Stomach (tissue), 9 donors: ENCODE results near the gene CELA3A. TPM values are rescaled to one million over a fixed set of nuclear protein-coding genes. Genes with fewer than 3 reads are reported as not detected.
A peak's percentile ranks its signal among the peaks of the same experiment; 100 is the strongest.
"Not testable (repeated sequence)": the region's sequence is repeated elsewhere in the genome, so short reads cannot be mapped to it uniquely, and the experiment has no call there.

Experiments used
- DNase-seq, 2 donors: peaks; one replicate each; pipeline versions ENCODE4 v3.0.0 to v3.0.0-alpha.2; 2013 to 2019
- H3K27ac ChIP-seq, 5 donors: fragments of 200-600 bp in 4 of 5; sonication (generic) in 4 of 5; one replicate each; pipeline ENCODE4 v1.5.1; 2013 to 2019; ENCODE audit warnings: mild to moderate bottlenecking in 1 of 5, moderate library complexity in 1 of 5
- H3K27me3 ChIP-seq, 3 donors: fragments of 200-600 bp; sonication (generic); one replicate each; pipeline ENCODE4 v1.5.1; 2017 to 2019; ENCODE audit warnings: mixed run types in 1 of 3
- H3K36me3 ChIP-seq, 4 donors: fragments of 200-600 bp; sonication (generic); 1 replicate in 3 of 4; 2 replicates in 1 of 4; pipeline ENCODE4 v1.5.1; 2016 to 2019
- H3K4me1 ChIP-seq, 4 donors: fragments of 200-600 bp; sonication (generic); one replicate each; pipeline ENCODE4 v1.5.1; 2016 to 2019
- H3K4me3 ChIP-seq, 4 donors: fragments of 200-600 bp; sonication (generic) in 3 of 4; one replicate each; pipeline ENCODE4 v1.5.1; 2016 to 2019; ENCODE audit warnings: mild to moderate bottlenecking in 1 of 4
- H3K9me3 ChIP-seq, 4 donors: fragments of 200-600 bp; sonication (generic); one replicate each; pipeline ENCODE4 v1.5.1; 2016 to 2019
- CTCF ChIP-seq, 7 experiments: fragments of 450-650 bp in 4 of 7; fragments of 200-600 bp in 3 of 7; sonication (generic) in 3 of 7; IDR thresholded peaks; one replicate each; pipeline ENCODE4 v1.5.1; 2016 to 2019; ENCODE audit warnings: antibody characterized with exemption in 7 of 7, control low read depth in 2 of 7, mild to moderate bottlenecking in 1 of 7
- EP300 ChIP-seq: sonication (generic); formaldehyde crosslinking; IDR thresholded peaks from one replicate; pipeline ENCODE4 v1.6.1; 2017; ENCODE audit warnings: antibody characterized with exemption
- POLR2A ChIP-seq, 4 donors: fragments of 450-650 bp; IDR thresholded peaks; one replicate each; pipeline ENCODE4 v1.6.1; 2016; ENCODE audit warnings: antibody characterized with exemption in 4 of 4, control low read depth in 2 of 4, mild to moderate bottlenecking in 1 of 4, moderate library complexity in 1 of 4
- POLR2AphosphoS5 ChIP-seq, 3 donors: sonication (generic); formaldehyde crosslinking; IDR thresholded peaks; one replicate each; pipeline ENCODE4 v1.6.1; 2016; ENCODE audit warnings: antibody characterized with exemption in 3 of 3
- WGBS, 5 donors: extraction: QIAGEN DNeasy Blood & Tissue Kit in 3 of 5; methylation state at CpG; one replicate each; pipeline versions ENCODE4 v1.1.5 to v1.1.7; 2013 to 2018; 5-methylcytosine and 5-hydroxymethylcytosine counted together
- intact Hi-C: fragments of 100-400 bp; cut with DNase I; formaldehyde crosslinking; loops from one replicate; pipeline ENCODE4 v1.15.1; 2023; ENCODE audit warnings: low total_unique reads
- polyA plus RNA-seq, 3 donors: library from polyadenylated mRNA; stranded (reverse); fragments of 200-250 nt; gene quantifications; one replicate each; pipeline ENCODE4 v1.2.3, GENCODE V29; 2013
- total RNA-seq, 5 donors: library from RNA; depleted of rRNA; stranded (reverse); fragments of >200 nt; gene quantifications; one replicate each; pipeline versions ENCODE4 v1.1.0 to v1.2.3, GENCODE V29; 2014 to 2016
- donor health status: healthy with polysubstance abuse.
- donor health status: Bipolar disorder and iron deficiency.
- donor health status: healthy.

Gene CELA3A
- total and polyA plus RNA-seq, 8 donors = 3.6 to 62.9 (median 17.2) TPM; not detected in 3

- WGBS, 5 donors = 46 to 54% (median 53%) methylated on average over 11 of the region's 11 CpGs
- intact Hi-C loops = no loop called here
Measured at GRCh38 chr1:21963477-21964217, 37.8 kb upstream of the CELA3A start.

GRCh38 chr1:21966247-21967000, 35.0 kb upstream of the CELA3A start:
- Histone ChIP-seq H3K36me3 (no peaks in the 10 kb centered on the region), H3K4me3 (no peak overlapping the region), H3K4me1 (peaks cover 5 to 31% (median 19%) of the 10 kb centered on the region in 4 donors), H3K9me3 (no peaks in the 10 kb centered on the region), H3K27ac (no peak overlapping the region), H3K27me3 (no peaks in the 10 kb centered on the region)
- 88 to 94% (median 92%) methylated on average over 15 of the region's 15 CpGs for WGBS, 5 donors
- no peak for DNase-seq
- intact Hi-C loops = no loop called here
- TF ChIP-seq EP300 (no peak), POLR2AphosphoS5 (IDR thresholded peaks at IDR 0.05) (no peak), CTCF (IDR thresholded peaks at IDR 0.05) (no peak), POLR2A (IDR thresholded peaks at IDR 0.05) (no peak)

More at GRCh38 chr1:21963477-21964217, 37.8 kb upstream of the CELA3A start:
- no peaks in the 10 kb centered on the region for H3K9me3 ChIP-seq
- TF ChIP-seq POLR2AphosphoS5 (IDR thresholded peaks at IDR 0.05) = peak in 1 of 3 donors; percentile 83
- no peak for TF ChIP-seq POLR2A (IDR thresholded peaks at IDR 0.05)
- TF ChIP-seq CTCF (IDR thresholded peaks at IDR 0.05) = peak in 6 of 7 experiments; percentile 23 to 93 (median 92)
- no peak for TF ChIP-seq EP300
- DNase-seq = peak; percentile 88 to 91
- no peak overlapping the region for H3K27ac ChIP-seq
- H3K36me3 ChIP-seq = no peaks in the 10 kb centered on the region
- no peak overlapping the region for H3K4me3 ChIP-seq
- H3K27me3 ChIP-seq = no peaks in the 10 kb centered on the region
- peaks cover 5 to 35% (median 21%) of the 10 kb centered on the region in 4 donors for H3K4me1 ChIP-seq

GRCh38 chr1:21967216-21967615, 34.2 kb upstream of the CELA3A start:
- H3K4me3 ChIP-seq, H3K36me3 ChIP-seq, H3K27ac ChIP-seq, H3K27me3 ChIP-seq, H3K9me3 ChIP-seq, DNase-seq, intact Hi-C loops: not testable (repeated sequence)
- WGBS, 5 donors = 89 to 96% (median 90%) methylated on average over 6 of the region's 6 CpGs
- peaks cover 0 to 23% (median 11%) of the 10 kb centered on the region in 4 donors for H3K4me1 ChIP-seq

- DNase-seq, H3K9me3 ChIP-seq, H3K27me3 ChIP-seq, intact Hi-C loops, H3K4me3 ChIP-seq, H3K27ac ChIP-seq, H3K36me3 ChIP-seq: not testable (repeated sequence)
- H3K4me1 ChIP-seq = peaks cover 0 to 17% (median 8%) of the 10 kb centered on the region in 4 donors
- WGBS, 5 donors = 74 to 84% (median 76%) methylated on average over 5 of the region's 5 CpGs
Measured at GRCh38 chr1:21969066-21969465, 32.4 kb upstream of the CELA3A start.

GRCh38 chr1:21970523-21970922, 30.9 kb upstream of the CELA3A start:
- H3K27me3 ChIP-seq, H3K36me3 ChIP-seq, H3K9me3 ChIP-seq, H3K4me3 ChIP-seq, intact Hi-C loops, DNase-seq: not testable (repeated sequence)
- WGBS, 5 donors = 23 to 46% (median 32%) methylated on average over 4 of the region's 4 CpGs
- Histone ChIP-seq H3K27ac (peak overlapping the region in 1 of 5 donors; percentile 53), H3K4me1 (peaks cover 0 to 15% (median 11%) of the 10 kb centered on the region in 4 donors)

GRCh38 chr1:21972973-21973441, 28.4 kb upstream of the CELA3A start:
- H3K27me3 ChIP-seq, DNase-seq, H3K36me3 ChIP-seq, H3K4me3 ChIP-seq, intact Hi-C loops, H3K9me3 ChIP-seq: not testable (repeated sequence)
- Histone ChIP-seq H3K4me1 (peaks cover 0 to 15% (median 13%) of the 10 kb centered on the region in 4 donors), H3K27ac (peak overlapping the region; percentile 31 to 72 (median 66))
- 13 to 32% (median 24%) methylated on average over 2 of the region's 2 CpGs for WGBS, 5 donors

- intact Hi-C loops, H3K4me3 ChIP-seq, H3K9me3 ChIP-seq, H3K36me3 ChIP-seq, DNase-seq, H3K27me3 ChIP-seq: not testable (repeated sequence)
- H3K27ac ChIP-seq = peak overlapping the region; percentile 31 to 72 (median 66)
- 59 to 80% (median 67%) methylated on average over 6 to 8 of the region's 8 CpGs for WGBS, 5 donors
- H3K4me1 ChIP-seq = peaks cover 0 to 15% (median 13%) of the 10 kb centered on the region in 4 donors
Measured at GRCh38 chr1:21973948-21974347, 27.5 kb upstream of the CELA3A start.
